MM.1S (cell line): Measurements from ENCODE around the gene RNF182.

Experiments
- DNase-seq: peaks from one replicate; pipeline ENCODE4 v3.0.0-alpha.2; 2015
- H2AFZ ChIP-seq: fragments of 300-600 bp; sonication (generic); 2 replicates; pipeline ENCODE4 v1.6.0; 2016; ENCODE audit warnings: antibody characterized with exemption, low read length
- H3F3A ChIP-seq: fragments of 300-600 bp; sonication (generic); 2 replicates; pipeline ENCODE4 v1.6.1; 2016; ENCODE audit warnings: mild to moderate bottlenecking, antibody characterized with exemption, low read length, moderate library complexity, mixed read lengths; ENCODE audit not compliant: insufficient read depth
- H3K27ac ChIP-seq: fragments of 300-600 bp; sonication (generic); 2 replicates; pipeline ENCODE4 v1.5.1; 2016; ENCODE audit warnings: mild to moderate bottlenecking, low read length
- H3K27me3 ChIP-seq: fragments of 300-600 bp; sonication (generic); replicated peaks from 2 replicates; pipeline ENCODE4 v1.6.0; 2016; ENCODE audit warnings: low read length; ENCODE audit not compliant: insufficient read depth
- H3K36me3 ChIP-seq: fragments of 300-600 bp; sonication (generic); replicated peaks from 2 replicates; pipeline ENCODE4 v1.6.1; 2016; ENCODE audit warnings: mild to moderate bottlenecking, low read length, mixed read lengths; ENCODE audit not compliant: insufficient read depth
- H3K4me1 ChIP-seq: fragments of 300-600 bp; sonication (generic); 2 replicates; pipeline ENCODE4 v1.6.1; 2016; ENCODE audit warnings: low read length, mixed read lengths
- H3K4me2 ChIP-seq: fragments of 300-600 bp; sonication (generic); 2 replicates; pipeline ENCODE4 v1.6.0; 2016; ENCODE audit warnings: low read depth, low read length
- H3K4me3 ChIP-seq: fragments of 300-600 bp; sonication (generic); 2 replicates; pipeline ENCODE4 v1.5.1; 2016; ENCODE audit warnings: low read length, mixed read lengths
- H3K79me2 ChIP-seq: fragments of 300-600 bp; sonication (generic); 2 replicates; pipeline ENCODE4 v1.6.1; 2016; ENCODE audit warnings: mixed run types, low read length, mixed read lengths
- H3K9ac ChIP-seq: fragments of 300-600 bp; sonication (generic); 2 replicates; pipeline ENCODE4 v1.6.1; 2016; ENCODE audit warnings: low read length, mixed read lengths
- H3K9me2 ChIP-seq: fragments of 300-600 bp; sonication (generic); replicated peaks from 2 replicates; pipeline ENCODE4 v1.6.1; 2016; ENCODE audit warnings: mild to moderate bottlenecking, low read length, mixed read lengths; ENCODE audit not compliant: insufficient read depth
- H3K9me3 ChIP-seq: fragments of 300-600 bp; sonication (generic); replicated peaks from 2 replicates; pipeline ENCODE4 v1.6.1; 2016; ENCODE audit warnings: mild to moderate bottlenecking, low read length, mixed read lengths; ENCODE audit not compliant: insufficient read depth
- H4K20me1 ChIP-seq: fragments of 300-600 bp; sonication (generic); 2 replicates; pipeline ENCODE4 v1.6.1; 2016; ENCODE audit warnings: mild to moderate bottlenecking, low read length, moderate library complexity, mixed read lengths; ENCODE audit not compliant: insufficient read depth
- EZH2 ChIP-seq: fragments of 300-600 bp; sonication (generic); optimal IDR thresholded peaks from 2 replicates; pipeline ENCODE3; 2017; ENCODE audit warnings: low read depth, mild to moderate bottlenecking, antibody characterized with exemption, low read length, mixed read lengths
- EZH2phosphoT487 ChIP-seq: fragments of 300-600 bp; sonication (generic); IDR thresholded peaks from 2 replicates; pipeline ENCODE4 v1.6.1; 2018; ENCODE audit warnings: antibody characterized with exemption, low read length
- TF ChIP-seq, protein P1 (sequence below): fragments of 300-600 bp; sonication (generic); IDR thresholded peaks from 2 replicates; pipeline ENCODE4 v1.5.1; 2016; ENCODE audit warnings: antibody characterized with exemption, low read length, mixed read lengths

RNF182 gene

DNA sequence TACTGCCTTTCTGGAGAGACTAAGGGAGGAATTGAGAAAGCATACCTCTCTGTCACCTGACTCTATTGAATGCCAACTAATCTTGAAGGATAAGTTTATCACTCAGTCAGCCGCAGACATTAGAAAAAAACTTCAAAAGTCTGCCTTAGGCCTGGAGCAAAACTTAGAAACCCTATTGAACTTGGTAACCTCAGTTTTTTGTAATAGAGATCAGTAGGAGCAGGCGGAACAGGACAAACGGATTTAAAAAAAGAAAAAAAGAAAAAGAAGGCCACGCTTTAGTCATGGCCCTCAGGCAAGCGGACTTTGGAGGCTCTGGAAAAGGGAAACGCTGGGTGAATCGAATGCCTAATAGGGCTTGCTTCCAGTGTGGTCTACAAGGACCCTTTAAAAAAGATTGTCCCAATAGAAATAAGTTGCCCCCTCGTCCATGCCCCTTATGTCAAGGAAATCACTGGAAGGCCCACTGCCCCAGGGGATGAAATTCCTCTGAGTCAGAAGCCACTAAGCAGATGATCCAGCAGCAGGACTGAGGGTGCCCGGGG lies 43.1 kb upstream of the RNF182 start:
- H3K4me1 ChIP-seq = no peaks in the 10 kb centered on the region
- no peaks in the 10 kb centered on the region for H3F3A ChIP-seq
- H3K9ac ChIP-seq = no peak overlapping the region
- no peaks in the 10 kb centered on the region for H4K20me1 ChIP-seq
- H3K4me2 ChIP-seq = no peak overlapping the region
- no peaks in the 10 kb centered on the region for H3K79me2 ChIP-seq
- no peaks in the 10 kb centered on the region for H3K27me3 ChIP-seq
- no peak overlapping the region for H3K4me3 ChIP-seq
- no peaks in the 10 kb centered on the region for H3K9me2 ChIP-seq
- no peaks in the 10 kb centered on the region for H3K9me3 ChIP-seq
- H3K36me3 ChIP-seq = no peaks in the 10 kb centered on the region
- H2AFZ ChIP-seq = no peak overlapping the region
- no peak for DNase-seq
- no peak for TF ChIP-seq EZH2
- TF ChIP-seq EZH2phosphoT487 = no peak
- TF ChIP-seq, protein P1, sequence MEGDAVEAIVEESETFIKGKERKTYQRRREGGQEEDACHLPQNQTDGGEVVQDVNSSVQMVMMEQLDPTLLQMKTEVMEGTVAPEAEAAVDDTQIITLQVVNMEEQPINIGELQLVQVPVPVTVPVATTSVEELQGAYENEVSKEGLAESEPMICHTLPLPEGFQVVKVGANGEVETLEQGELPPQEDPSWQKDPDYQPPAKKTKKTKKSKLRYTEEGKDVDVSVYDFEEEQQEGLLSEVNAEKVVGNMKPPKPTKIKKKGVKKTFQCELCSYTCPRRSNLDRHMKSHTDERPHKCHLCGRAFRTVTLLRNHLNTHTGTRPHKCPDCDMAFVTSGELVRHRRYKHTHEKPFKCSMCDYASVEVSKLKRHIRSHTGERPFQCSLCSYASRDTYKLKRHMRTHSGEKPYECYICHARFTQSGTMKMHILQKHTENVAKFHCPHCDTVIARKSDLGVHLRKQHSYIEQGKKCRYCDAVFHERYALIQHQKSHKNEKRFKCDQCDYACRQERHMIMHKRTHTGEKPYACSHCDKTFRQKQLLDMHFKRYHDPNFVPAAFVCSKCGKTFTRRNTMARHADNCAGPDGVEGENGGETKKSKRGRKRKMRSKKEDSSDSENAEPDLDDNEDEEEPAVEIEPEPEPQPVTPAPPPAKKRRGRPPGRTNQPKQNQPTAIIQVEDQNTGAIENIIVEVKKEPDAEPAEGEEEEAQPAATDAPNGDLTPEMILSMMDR = no peak
- H3K27ac ChIP-seq = no peak overlapping the region

DNA sequence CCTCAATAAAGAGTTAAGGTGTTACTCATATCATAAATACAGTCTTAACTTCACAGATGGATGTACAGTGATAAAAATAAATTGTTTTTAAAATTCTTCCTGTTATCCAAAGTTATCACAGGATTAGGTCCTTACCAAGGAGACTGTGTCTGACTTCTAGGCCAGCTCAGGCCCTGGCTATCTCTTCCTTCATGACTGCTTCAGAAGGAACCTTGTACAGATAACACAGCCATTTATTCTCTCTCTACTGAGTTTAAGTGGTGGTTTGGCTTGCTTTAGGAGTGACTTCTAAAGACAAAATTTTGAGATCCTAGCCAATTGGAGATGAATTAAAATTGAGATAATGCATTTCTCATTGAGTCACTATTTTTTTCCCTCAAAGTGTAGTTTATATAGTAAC lies 40.8 kb upstream of the RNF182 start:
- Histone ChIP-seq H3K79me2 (no peaks in the 10 kb centered on the region), H4K20me1 (no peaks in the 10 kb centered on the region), H3K27ac (no peak overlapping the region), H2AFZ (no peak overlapping the region), H3K36me3 (no peaks in the 10 kb centered on the region), H3K9me3 (no peaks in the 10 kb centered on the region), H3F3A (no peaks in the 10 kb centered on the region), H3K4me1 (no peaks in the 10 kb centered on the region), H3K9ac (no peak overlapping the region), H3K27me3 (no peaks in the 10 kb centered on the region), H3K4me3 (no peak overlapping the region), H3K9me2 (no peaks in the 10 kb centered on the region), H3K4me2 (no peak overlapping the region)
- no peak for DNase-seq
- TF ChIP-seq, protein P1 = no peak
- TF ChIP-seq EZH2 (no peak), EZH2phosphoT487 (no peak)

DNA sequence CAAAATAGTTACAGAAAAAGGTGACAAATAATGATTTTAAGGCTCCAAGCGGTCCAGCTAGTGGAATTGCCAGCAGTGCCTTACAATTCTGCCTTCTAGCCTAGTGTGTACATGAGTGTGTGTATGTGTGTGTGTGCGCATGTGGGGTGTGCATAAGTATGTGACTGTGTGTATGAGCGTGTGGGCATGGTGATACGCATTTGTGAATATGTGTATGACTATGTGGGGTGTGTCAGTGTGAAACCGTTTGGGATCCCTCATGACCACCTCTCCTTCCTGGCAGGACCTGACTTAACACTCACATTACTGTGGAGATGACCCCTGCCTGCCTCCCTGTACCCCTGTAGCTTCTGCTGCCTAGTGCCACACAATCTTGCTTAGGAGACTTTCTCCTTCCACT lies 40.4 kb upstream of the RNF182 start:
- Histone ChIP-seq H3K36me3 (no peaks in the 10 kb centered on the region), H3K79me2 (no peaks in the 10 kb centered on the region), H3F3A (no peaks in the 10 kb centered on the region), H2AFZ (no peak overlapping the region), H4K20me1 (no peaks in the 10 kb centered on the region), H3K9ac (no peak overlapping the region), H3K27me3 (no peaks in the 10 kb centered on the region), H3K9me3 (no peaks in the 10 kb centered on the region), H3K4me2 (no peak overlapping the region), H3K27ac (no peak overlapping the region), H3K4me1 (no peaks in the 10 kb centered on the region), H3K4me3 (no peak overlapping the region), H3K9me2 (no peaks in the 10 kb centered on the region)
- TF ChIP-seq EZH2phosphoT487 (no peak), EZH2 (no peak)
- TF ChIP-seq, protein P1 = no peak
- no peak for DNase-seq
